Body of pancreas (tissue), 4 donors: ENCODE measurements around the gene SBSN. TPM values are rescaled to one million over a fixed set of nuclear protein-coding genes. Genes with fewer than 3 reads are reported as not detected.
A peak's percentile ranks its signal among the peaks of the same experiment; 100 is the strongest.

Experiments used
- ATAC-seq: fragments of 150-250 bp; one replicate; pipeline ENCODE4 v1.9.1; 2016
- DNase-seq, 4 donors: peaks; one replicate each; pipeline ENCODE4 v3.0.0-alpha.2; 2019
- H3K27ac ChIP-seq, 4 donors: fragments of 200-600 bp; sonication (generic); 1 replicate in 3 of 4; 2 replicates in 1 of 4; pipeline versions ENCODE4 v1.5.1 to v1.6.1; 2016 to 2019; ENCODE audit warnings: mild to moderate bottlenecking in 1 of 4, mixed read lengths in 1 of 4, moderate library complexity in 1 of 4
- H3K27me3 ChIP-seq, 2 donors: fragments of 200-600 bp; sonication (generic); one replicate each; pipeline ENCODE4 v1.6.0; 2016; ENCODE audit warnings: mild to moderate bottlenecking in 1 of 2
- H3K36me3 ChIP-seq, 2 donors: fragments of 200-600 bp; sonication (generic); replicated peaks in 1 of 2; 2 replicates each; pipeline ENCODE4 v1.5.1; 2016; ENCODE audit warnings: low read depth in 2 of 2; ENCODE audit not compliant: insufficient read depth in 1 of 2
- H3K4me1 ChIP-seq: fragments of 200-600 bp; sonication (generic); one replicate; pipeline ENCODE4 v1.6.0; 2016
- H3K4me3 ChIP-seq, 2 donors: fragments of 200-600 bp; sonication (generic); 1 replicate in 1 of 2; 2 replicates in 1 of 2; pipeline ENCODE4 v1.5.1; 2016 to 2019
- H3K9me3 ChIP-seq, 3 donors: fragments of 200-600 bp; sonication (generic); 1 replicate in 2 of 3; 2 replicates in 1 of 3; pipeline ENCODE4 v1.5.1; 2016
- CTCF ChIP-seq, 7 experiments: fragments of 450-650 bp in 4 of 7; fragments of 200-600 bp in 3 of 7; sonication (generic) in 3 of 7; IDR thresholded peaks; one replicate each; pipeline ENCODE4 v1.5.1; 2016 to 2019; ENCODE audit warnings: antibody characterized with exemption in 7 of 7
- POLR2A ChIP-seq, 3 donors: fragments of 450-650 bp; IDR thresholded peaks; one replicate each; pipeline ENCODE4 v1.6.1; 2016; ENCODE audit warnings: antibody characterized with exemption in 3 of 3, mild to moderate bottlenecking in 2 of 3
- WGBS, 2 donors: methylation state at CpG; one replicate each; pipeline ENCODE4 v1.1.5; 2017; 5-methylcytosine and 5-hydroxymethylcytosine counted together
- intact Hi-C: fragments of 100-400 bp; cut with DNase I; formaldehyde crosslinking; loops from one replicate; pipeline ENCODE4 v1.15.1; 2023
- total RNA-seq, 2 donors: library from RNA; depleted of rRNA; stranded (reverse); fragments of >200 nt; gene quantifications; one replicate each; pipeline ENCODE4 v1.1.0, GENCODE V29; 2016

The SBSN gene
- total RNA-seq, 2 donors from 2014 or later = not detected

DNA sequence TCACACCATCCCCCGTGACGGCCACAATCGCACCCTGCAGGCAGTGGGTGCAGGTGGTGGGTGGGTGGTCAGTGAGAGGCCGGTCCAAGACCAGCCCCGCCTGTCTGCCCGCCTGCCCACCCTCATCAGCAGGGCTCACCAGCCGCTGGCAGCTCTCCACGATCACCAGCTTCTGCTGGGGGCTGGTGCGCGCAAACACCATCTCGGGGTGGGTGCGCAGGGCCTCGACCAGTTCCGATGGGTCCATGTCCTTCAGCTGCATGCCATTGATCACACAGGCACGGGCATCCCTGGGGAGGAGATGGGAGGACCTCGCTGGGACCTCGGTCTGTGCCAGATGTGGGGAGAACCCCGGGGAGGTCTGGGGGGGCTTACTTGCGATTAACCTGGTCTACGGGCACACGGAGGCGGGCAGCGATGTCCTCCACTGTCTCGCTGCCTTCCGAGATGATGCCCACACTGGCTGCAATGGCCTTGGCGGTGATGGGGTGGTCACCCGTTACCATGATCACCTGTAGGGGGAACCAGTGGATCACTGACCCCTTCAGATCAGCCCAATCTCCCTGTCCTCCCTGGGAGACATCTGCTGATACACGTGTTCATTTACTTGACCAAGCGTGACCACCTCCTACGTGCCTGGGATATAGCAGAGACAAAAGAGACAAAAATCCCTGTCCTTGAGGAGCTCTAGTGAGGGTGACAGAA lies 27.3 kb upstream of the SBSN start:
- peak in 1 of 4 donors; percentile 34 for DNase-seq
- TF ChIP-seq POLR2A (IDR thresholded peaks at IDR 0.05) (no peak), CTCF (IDR thresholded peaks at IDR 0.05) (peak in 4 of 7 experiments; percentile 6 to 52 (median 36))
- no peak overlapping the region for H3K4me3 ChIP-seq
- ATAC-seq = no peak
- 64 to 72% methylated on average over 10 to 30 of the region's 30 CpGs for WGBS, 2 donors
- H3K36me3 ChIP-seq = no peaks in the 10 kb centered on the region
- peaks cover 43% of the 10 kb centered on the region for H3K4me1 ChIP-seq
- H3K9me3 ChIP-seq = no peaks in the 10 kb centered on the region
- H3K27me3 ChIP-seq = no peaks in the 10 kb centered on the region
- H3K27ac ChIP-seq = no peak overlapping the region
- intact Hi-C loops = loop anchor here (10.0 kb wide), 1 partner anchor 159 kb away; the partner anchor contains the start of gene KMT2B

- peaks cover 43% of the 10 kb centered on the region for H3K4me1 ChIP-seq
- intact Hi-C loops = loop anchor here (10.0 kb wide), 1 partner anchor 161 kb away; the partner anchor contains the start of gene KMT2B
- no peak overlapping the region for H3K27ac ChIP-seq
- no peaks in the 10 kb centered on the region for H3K36me3 ChIP-seq
- H3K9me3 ChIP-seq = no peaks in the 10 kb centered on the region
- H3K4me3 ChIP-seq = no peak overlapping the region
- H3K27me3 ChIP-seq = no peaks in the 10 kb centered on the region
- DNase-seq (no peak), ATAC-seq (no peak)
- 63 to 64% methylated on average over 5 of the region's 5 CpGs for WGBS, 2 donors
- TF ChIP-seq POLR2A (IDR thresholded peaks at IDR 0.05) (no peak), CTCF (IDR thresholded peaks at IDR 0.05) (no peak)
Observed at GRCh38 chr19:35554076-35554475, 26.0 kb upstream of the SBSN start.

- DNase-seq (no peak), ATAC-seq (no peak)
- no peaks in the 10 kb centered on the region for H3K27me3 ChIP-seq
- H3K9me3 ChIP-seq = no peaks in the 10 kb centered on the region
- TF ChIP-seq POLR2A (IDR thresholded peaks at IDR 0.05) (no peak), CTCF (IDR thresholded peaks at IDR 0.05) (no peak)
- no peak overlapping the region for H3K4me3 ChIP-seq
- H3K36me3 ChIP-seq = no peaks in the 10 kb centered on the region
- intact Hi-C loops = loop anchor here (10.0 kb wide), 1 partner anchor 161 kb away; the partner anchor contains the start of gene KMT2B
- 60 to 74% methylated on average over 9 to 12 of the region's 14 CpGs for WGBS, 2 donors
- peaks cover 41% of the 10 kb centered on the region for H3K4me1 ChIP-seq
- no peak overlapping the region for H3K27ac ChIP-seq
Observed at GRCh38 chr19:35553385-35554000, 25.4 kb upstream of the SBSN start.

GRCh38 chr19:35552534-35553384 lies 24.6 kb upstream of the SBSN start:
- TF ChIP-seq CTCF (IDR thresholded peaks at IDR 0.05) (no peak), POLR2A (IDR thresholded peaks at IDR 0.05) (no peak)
- DNase-seq = no peak
- Histone ChIP-seq H3K4me1 (peaks cover 33% of the 10 kb centered on the region), H3K9me3 (no peaks in the 10 kb centered on the region), H3K4me3 (no peak overlapping the region), H3K36me3 (no peaks in the 10 kb centered on the region), H3K27me3 (no peaks in the 10 kb centered on the region), H3K27ac (no peak overlapping the region)
- WGBS, 2 donors = 64 to 69% methylated on average over 11 to 13 of the region's 13 CpGs
- ATAC-seq = no peak
- intact Hi-C loops = loop anchor here (10.0 kb wide), 1 partner anchor 162 kb away; the partner anchor contains the start of gene KMT2B
